HCT116 (cell line): ENCODE data around the gene CTCFL.
"Not testable (repeated sequence)": the region's sequence is repeated elsewhere in the genome, so short reads cannot be mapped to it uniquely, and the experiment has no call there.

ENCODE experiments used
- ELF1 ChIP-seq: IDR thresholded peaks from 2 replicates; pipeline ENCODE4 v1.6.1; 2012; ENCODE audit warnings: low read depth, borderline replicate concordance
- JUND ChIP-seq: IDR thresholded peaks from 2 replicates; pipeline ENCODE4 v1.6.1; 2012
- POLR2A ChIP-seq: IDR thresholded peaks from 2 replicates; pipeline ENCODE4 v1.7.0; 2011; ENCODE audit warnings: borderline replicate concordance; ENCODE audit not compliant: insufficient read depth, insufficient read length; ENCODE audit errors: extremely low read depth
- POLR2AphosphoS5 ChIP-seq: IDR thresholded peaks from 2 replicates; pipeline ENCODE4 v1.6.1; 2011; ENCODE audit warnings: mild to moderate bottlenecking, low read depth, low read length, moderate library complexity
- YY1 ChIP-seq: IDR thresholded peaks from 2 replicates; pipeline ENCODE4 v1.6.1; 2011; ENCODE audit warnings: low read length, low read depth, moderate library complexity, mild to moderate bottlenecking; ENCODE audit not compliant: insufficient replicate concordance; ENCODE audit errors: extremely low read depth
- TF ChIP-seq, protein P1 (sequence below), 3 experiments: fragments of 200-600 bp in 1 of 3; sonication (generic) in 1 of 3; IDR thresholded peaks in 2 of 3; conservative IDR thresholded peaks in 1 of 3; 2 replicates each; pipeline ENCODE4 v1.5.1; 2012 to 2017; ENCODE audit warnings: low read depth in 2 of 3, low read length in 2 of 3, antibody characterized with exemption in 1 of 3, borderline replicate concordance in 1 of 3, control low read depth in 1 of 3, mild to moderate bottlenecking in 1 of 3, mixed read lengths in 1 of 3, mixed run types in 1 of 3, moderate library complexity in 1 of 3; ENCODE audit not compliant: insufficient read depth in 1 of 3
- TF ChIP-seq, protein P2 (sequence below): IDR thresholded peaks from 2 replicates; pipeline ENCODE4 v1.6.1; 2012; ENCODE audit warnings: low read depth

DNA sequence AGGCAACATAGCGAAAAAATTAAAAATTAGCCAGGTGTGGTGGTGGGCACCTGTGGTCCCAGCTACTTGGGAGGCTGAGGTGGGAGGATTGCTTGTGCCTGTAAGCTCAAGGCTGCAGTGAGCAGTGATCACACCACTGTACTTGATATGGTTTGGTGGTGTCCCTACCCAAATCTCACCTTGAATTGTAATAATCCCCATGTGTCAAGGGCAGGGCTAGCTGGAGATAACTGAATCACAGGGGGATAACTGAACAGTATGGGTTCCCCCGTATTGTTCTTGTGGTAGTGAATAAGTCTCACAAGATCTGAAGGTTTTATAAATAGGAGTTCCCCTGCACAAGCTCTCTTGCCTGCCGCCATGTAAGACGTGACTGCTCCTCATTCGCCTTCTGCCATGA lies 52.5 kb downstream of the CTCFL start:
- not testable (repeated sequence) for TF ChIP-seq POLR2A, JUND, YY1, ELF1, POLR2AphosphoS5
- TF ChIP-seq, protein P1, sequence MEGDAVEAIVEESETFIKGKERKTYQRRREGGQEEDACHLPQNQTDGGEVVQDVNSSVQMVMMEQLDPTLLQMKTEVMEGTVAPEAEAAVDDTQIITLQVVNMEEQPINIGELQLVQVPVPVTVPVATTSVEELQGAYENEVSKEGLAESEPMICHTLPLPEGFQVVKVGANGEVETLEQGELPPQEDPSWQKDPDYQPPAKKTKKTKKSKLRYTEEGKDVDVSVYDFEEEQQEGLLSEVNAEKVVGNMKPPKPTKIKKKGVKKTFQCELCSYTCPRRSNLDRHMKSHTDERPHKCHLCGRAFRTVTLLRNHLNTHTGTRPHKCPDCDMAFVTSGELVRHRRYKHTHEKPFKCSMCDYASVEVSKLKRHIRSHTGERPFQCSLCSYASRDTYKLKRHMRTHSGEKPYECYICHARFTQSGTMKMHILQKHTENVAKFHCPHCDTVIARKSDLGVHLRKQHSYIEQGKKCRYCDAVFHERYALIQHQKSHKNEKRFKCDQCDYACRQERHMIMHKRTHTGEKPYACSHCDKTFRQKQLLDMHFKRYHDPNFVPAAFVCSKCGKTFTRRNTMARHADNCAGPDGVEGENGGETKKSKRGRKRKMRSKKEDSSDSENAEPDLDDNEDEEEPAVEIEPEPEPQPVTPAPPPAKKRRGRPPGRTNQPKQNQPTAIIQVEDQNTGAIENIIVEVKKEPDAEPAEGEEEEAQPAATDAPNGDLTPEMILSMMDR (IDR thresholded peaks at IDR 0.05 in 2 of 3, conservative IDR thresholded peaks at IDR 0.05 in 1 of 3; ENCODE audit: borderline replicate concordance in 1 of 3, insufficient read depth in 1 of 3, low read depth in 2 of 3, low read length in 2 of 3) = not testable (repeated sequence)
- TF ChIP-seq, protein P2, sequence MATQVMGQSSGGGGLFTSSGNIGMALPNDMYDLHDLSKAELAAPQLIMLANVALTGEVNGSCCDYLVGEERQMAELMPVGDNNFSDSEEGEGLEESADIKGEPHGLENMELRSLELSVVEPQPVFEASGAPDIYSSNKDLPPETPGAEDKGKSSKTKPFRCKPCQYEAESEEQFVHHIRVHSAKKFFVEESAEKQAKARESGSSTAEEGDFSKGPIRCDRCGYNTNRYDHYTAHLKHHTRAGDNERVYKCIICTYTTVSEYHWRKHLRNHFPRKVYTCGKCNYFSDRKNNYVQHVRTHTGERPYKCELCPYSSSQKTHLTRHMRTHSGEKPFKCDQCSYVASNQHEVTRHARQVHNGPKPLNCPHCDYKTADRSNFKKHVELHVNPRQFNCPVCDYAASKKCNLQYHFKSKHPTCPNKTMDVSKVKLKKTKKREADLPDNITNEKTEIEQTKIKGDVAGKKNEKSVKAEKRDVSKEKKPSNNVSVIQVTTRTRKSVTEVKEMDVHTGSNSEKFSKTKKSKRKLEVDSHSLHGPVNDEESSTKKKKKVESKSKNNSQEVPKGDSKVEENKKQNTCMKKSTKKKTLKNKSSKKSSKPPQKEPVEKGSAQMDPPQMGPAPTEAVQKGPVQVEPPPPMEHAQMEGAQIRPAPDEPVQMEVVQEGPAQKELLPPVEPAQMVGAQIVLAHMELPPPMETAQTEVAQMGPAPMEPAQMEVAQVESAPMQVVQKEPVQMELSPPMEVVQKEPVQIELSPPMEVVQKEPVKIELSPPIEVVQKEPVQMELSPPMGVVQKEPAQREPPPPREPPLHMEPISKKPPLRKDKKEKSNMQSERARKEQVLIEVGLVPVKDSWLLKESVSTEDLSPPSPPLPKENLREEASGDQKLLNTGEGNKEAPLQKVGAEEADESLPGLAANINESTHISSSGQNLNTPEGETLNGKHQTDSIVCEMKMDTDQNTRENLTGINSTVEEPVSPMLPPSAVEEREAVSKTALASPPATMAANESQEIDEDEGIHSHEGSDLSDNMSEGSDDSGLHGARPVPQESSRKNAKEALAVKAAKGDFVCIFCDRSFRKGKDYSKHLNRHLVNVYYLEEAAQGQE = not testable (repeated sequence)
